Measurements from ENCODE around the gene YPEL2.
A peak's percentile ranks its signal among the peaks of the same experiment; 100 is the strongest.

Gene YPEL2

DNA sequence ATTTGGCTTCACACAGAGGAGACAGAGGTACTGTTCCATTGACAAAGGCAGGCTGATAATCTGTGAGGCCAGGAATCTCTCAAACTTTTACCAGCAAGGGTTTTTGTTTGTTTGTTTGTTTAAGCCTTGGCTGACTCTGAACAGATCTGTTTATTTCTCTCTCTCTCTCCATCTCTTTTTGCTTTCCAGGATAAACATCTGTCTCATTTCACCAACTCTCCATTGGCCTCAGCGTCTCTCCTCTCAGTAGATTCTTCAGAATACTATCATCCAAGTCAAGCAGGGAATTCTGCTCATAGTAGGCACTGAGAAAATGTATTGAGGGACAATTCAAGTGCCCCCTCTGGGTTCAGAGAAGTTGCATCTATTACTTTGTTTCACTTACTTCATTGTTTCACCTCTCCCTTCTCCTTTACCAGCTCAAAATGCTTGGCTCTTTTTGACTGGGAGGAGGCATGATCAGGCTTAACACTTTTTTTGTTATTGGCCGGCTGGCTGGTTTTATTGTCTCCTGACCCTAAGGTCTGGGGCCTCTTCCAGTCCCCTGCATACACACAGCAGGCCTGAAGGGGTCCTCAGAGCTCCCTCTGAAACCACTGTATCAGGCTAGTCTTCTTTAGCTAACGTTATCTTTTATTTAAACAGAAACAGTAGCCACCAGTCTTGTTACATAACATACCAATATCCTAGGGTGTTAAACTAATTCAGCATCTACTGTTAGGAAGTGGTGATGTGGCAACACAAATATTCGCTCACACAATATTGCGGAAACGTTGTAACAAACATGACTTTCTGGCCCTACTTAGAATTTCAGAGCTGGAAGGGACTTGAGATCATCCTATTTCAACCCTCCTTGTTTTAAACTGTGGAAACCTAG is 2.0 kb upstream of the YPEL2 start:
- no peaks in the 10 kb centered on the region for H3K9me2 ChIP-seq (replicated peaks; ENCODE audit: low read depth, low read length)
- no peak for TF ChIP-seq EZH2phosphoT487 (IDR thresholded peaks at IDR 0.05; ENCODE audit: borderline replicate concordance)
- TF ChIP-seq, protein P1, sequence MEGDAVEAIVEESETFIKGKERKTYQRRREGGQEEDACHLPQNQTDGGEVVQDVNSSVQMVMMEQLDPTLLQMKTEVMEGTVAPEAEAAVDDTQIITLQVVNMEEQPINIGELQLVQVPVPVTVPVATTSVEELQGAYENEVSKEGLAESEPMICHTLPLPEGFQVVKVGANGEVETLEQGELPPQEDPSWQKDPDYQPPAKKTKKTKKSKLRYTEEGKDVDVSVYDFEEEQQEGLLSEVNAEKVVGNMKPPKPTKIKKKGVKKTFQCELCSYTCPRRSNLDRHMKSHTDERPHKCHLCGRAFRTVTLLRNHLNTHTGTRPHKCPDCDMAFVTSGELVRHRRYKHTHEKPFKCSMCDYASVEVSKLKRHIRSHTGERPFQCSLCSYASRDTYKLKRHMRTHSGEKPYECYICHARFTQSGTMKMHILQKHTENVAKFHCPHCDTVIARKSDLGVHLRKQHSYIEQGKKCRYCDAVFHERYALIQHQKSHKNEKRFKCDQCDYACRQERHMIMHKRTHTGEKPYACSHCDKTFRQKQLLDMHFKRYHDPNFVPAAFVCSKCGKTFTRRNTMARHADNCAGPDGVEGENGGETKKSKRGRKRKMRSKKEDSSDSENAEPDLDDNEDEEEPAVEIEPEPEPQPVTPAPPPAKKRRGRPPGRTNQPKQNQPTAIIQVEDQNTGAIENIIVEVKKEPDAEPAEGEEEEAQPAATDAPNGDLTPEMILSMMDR (conservative IDR thresholded peaks at IDR 0.05; ENCODE audit: low read length): peak; percentile 94
- H3K9ac ChIP-seq (ENCODE audit: low read depth, low read length, poor library complexity, severe bottlenecking): no peak overlapping the region
- H3K4me1 ChIP-seq (ENCODE audit: insufficient read depth, low read length, poor library complexity, severe bottlenecking): peaks cover 24% of the 10 kb centered on the region
- H3F3A ChIP-seq (ENCODE audit: low read depth): peaks cover 3% of the 10 kb centered on the region; the same call in 1 of the 2 replicates
- no peaks in the 10 kb centered on the region for H3K36me3 ChIP-seq (ENCODE audit: insufficient read depth, low read length)
- no peak overlapping the region for H3K4me3 ChIP-seq (ENCODE audit: low read length, poor library complexity, severe bottlenecking)
- peak overlapping the region; percentile 63 for H2AFZ ChIP-seq (ENCODE audit: low read length)
- peaks cover 7% of the 10 kb centered on the region for H4K20me1 ChIP-seq (ENCODE audit: insufficient read depth, low read length, poor library complexity, severe bottlenecking)
- peaks cover 10% of the 10 kb centered on the region; the same call in 1 of the 2 replicates for H3K79me2 ChIP-seq (ENCODE audit: insufficient read depth, low read length)
- no peaks in the 10 kb centered on the region for H3K27me3 ChIP-seq (ENCODE audit: insufficient read depth, low read length, poor library complexity, severe bottlenecking)
- no peaks in the 10 kb centered on the region for H3K9me3 ChIP-seq (ENCODE audit: insufficient read depth, low read depth, low read length)
- peak overlapping the region; percentile 25 for H3K4me2 ChIP-seq (ENCODE audit: low read depth, low read length, poor library complexity, severe bottlenecking)

DNA sequence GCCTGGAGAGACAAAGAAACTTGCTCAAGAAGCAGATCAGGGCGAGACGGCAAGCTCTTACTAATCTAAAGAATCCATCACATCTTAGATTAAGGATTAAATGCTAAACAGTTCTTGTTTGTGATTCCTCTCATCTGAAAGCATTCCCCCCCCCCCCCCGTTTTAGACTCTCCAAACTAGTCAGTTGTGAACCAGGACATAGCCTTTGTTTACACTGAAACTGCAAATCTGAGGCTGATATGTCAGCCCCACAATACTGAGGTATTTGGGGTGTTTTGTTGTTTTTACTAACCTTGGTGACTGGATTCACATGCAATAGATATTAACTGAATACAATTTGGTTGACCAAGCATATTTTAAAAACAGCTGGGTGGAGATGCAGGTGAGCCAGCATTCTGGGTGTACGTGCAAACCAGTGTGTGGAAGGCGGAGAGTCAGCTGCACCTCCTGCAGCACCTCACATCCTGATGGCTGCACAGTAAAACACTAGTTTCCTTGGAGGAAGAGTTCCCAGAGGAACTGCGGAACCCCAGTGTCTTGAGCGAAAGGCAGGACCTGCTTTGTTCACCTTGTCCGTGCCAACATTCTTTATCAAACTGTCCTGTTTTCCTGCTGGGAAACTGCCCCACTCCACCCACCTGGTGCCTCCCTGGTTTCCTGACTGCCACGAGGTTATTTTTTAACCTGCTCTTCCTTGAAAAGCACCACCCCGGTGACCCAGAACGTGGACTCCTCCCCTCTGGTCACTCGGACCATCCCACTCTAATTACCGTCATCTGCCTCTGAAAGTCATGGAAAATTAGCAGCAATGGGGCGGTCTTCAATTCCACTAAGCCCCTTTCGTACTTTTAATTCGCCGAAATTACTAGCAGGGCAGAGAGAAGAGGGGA is 1.2 kb upstream of the YPEL2 start:
- Histone ChIP-seq H3K9ac (ENCODE audit: low read depth, low read length, poor library complexity, severe bottlenecking) (no peak overlapping the region), H3K4me1 (ENCODE audit: insufficient read depth, low read length, poor library complexity, severe bottlenecking) (peaks cover 24% of the 10 kb centered on the region), H3K4me2 (ENCODE audit: low read depth, low read length, poor library complexity, severe bottlenecking) (peak overlapping the region; percentile 25), H4K20me1 (ENCODE audit: insufficient read depth, low read length, poor library complexity, severe bottlenecking) (peaks cover 7% of the 10 kb centered on the region), H3K9me2 (replicated peaks; ENCODE audit: low read depth, low read length) (no peaks in the 10 kb centered on the region), H3K36me3 (ENCODE audit: insufficient read depth, low read length) (no peaks in the 10 kb centered on the region), H3K9me3 (ENCODE audit: insufficient read depth, low read depth, low read length) (no peaks in the 10 kb centered on the region), H3K27me3 (ENCODE audit: insufficient read depth, low read length, poor library complexity, severe bottlenecking) (no peaks in the 10 kb centered on the region), H3K4me3 (ENCODE audit: low read length, poor library complexity, severe bottlenecking) (no peak overlapping the region), H3K79me2 (ENCODE audit: insufficient read depth, low read length) (peaks cover 10% of the 10 kb centered on the region; the same call in 1 of the 2 replicates), H2AFZ (ENCODE audit: low read length) (peak overlapping the region; percentile 63), H3F3A (ENCODE audit: low read depth) (peaks cover 3% of the 10 kb centered on the region; the same call in 1 of the 2 replicates)
- TF ChIP-seq, protein P1 (conservative IDR thresholded peaks at IDR 0.05; ENCODE audit: low read length): no peak
- TF ChIP-seq EZH2phosphoT487 (IDR thresholded peaks at IDR 0.05; ENCODE audit: borderline replicate concordance): no peak

DNA sequence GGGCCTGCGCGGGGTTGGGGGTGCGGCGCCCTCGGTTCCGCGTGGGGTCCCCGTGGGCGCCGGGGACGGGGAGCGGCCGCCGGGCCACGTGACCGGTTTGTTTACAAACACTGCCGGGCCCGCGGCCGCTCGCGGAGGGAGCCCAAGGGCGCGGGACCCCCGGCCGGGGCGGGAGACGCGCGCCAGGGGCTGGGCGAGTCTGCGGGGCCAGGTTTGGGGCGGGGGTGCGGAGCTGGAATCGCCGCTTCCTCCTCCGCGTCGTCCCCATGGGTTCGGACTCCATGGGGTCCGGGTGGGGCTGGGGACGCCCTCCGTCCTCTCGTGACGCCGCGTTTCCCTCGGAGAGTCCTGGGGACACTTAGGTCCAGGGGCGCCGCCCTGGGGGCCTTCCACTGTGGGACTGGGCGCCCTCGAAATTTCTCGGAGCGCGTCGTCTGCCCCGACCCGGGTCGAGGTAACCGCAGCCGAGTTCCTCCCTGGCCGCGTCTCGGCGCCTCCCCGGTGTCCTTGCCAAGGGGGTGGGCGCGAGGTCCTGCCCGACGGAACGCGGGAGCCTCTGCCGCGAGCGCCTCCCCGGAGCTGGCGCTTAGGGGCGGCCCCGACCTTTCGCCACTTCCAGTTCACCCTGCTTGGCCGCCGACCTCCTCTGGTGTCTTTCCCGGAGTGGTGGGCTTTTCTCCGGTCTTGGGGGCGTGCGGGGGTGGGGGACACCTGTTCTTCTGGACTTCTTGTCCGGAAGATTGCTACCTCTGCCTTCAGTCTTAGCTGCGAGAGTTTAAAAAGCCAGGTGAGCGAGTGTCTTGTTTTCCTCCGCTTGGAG is 684 bp downstream of the YPEL2 start:
- Histone ChIP-seq H3K27me3 (ENCODE audit: insufficient read depth, low read length, poor library complexity, severe bottlenecking) (no peaks in the 10 kb centered on the region), H3F3A (ENCODE audit: low read depth) (peaks cover 3% of the 10 kb centered on the region; the same call in 1 of the 2 replicates), H3K36me3 (ENCODE audit: insufficient read depth, low read length) (no peaks in the 10 kb centered on the region), H3K4me1 (ENCODE audit: insufficient read depth, low read length, poor library complexity, severe bottlenecking) (peaks cover 24% of the 10 kb centered on the region), H3K4me3 (ENCODE audit: low read length, poor library complexity, severe bottlenecking) (peak overlapping the region; percentile 78), H3K9ac (ENCODE audit: low read depth, low read length, poor library complexity, severe bottlenecking) (peak overlapping the region; percentile 65), H2AFZ (ENCODE audit: low read length) (peak overlapping the region; percentile 78), H3K79me2 (ENCODE audit: insufficient read depth, low read length) (peaks cover 10% of the 10 kb centered on the region; the same call in 1 of the 2 replicates), H4K20me1 (ENCODE audit: insufficient read depth, low read length, poor library complexity, severe bottlenecking) (peaks cover 7% of the 10 kb centered on the region), H3K9me3 (ENCODE audit: insufficient read depth, low read depth, low read length) (no peaks in the 10 kb centered on the region), H3K4me2 (ENCODE audit: low read depth, low read length, poor library complexity, severe bottlenecking) (peak overlapping the region; percentile 98), H3K9me2 (replicated peaks; ENCODE audit: low read depth, low read length) (no peaks in the 10 kb centered on the region)
- TF ChIP-seq, protein P1 (conservative IDR thresholded peaks at IDR 0.05; ENCODE audit: low read length): no peak
- no peak for TF ChIP-seq EZH2phosphoT487 (IDR thresholded peaks at IDR 0.05; ENCODE audit: borderline replicate concordance)
